Muscle of arm (tissue), 14 donors: Measurements from ENCODE around the gene KCTD6. TPM values are rescaled to one million over a fixed set of nuclear protein-coding genes. Genes with fewer than 3 reads are reported as not detected.

Experiments
- DNase-seq: peaks from one replicate; pipeline ENCODE4 v3.0.0-alpha.2; 2013
- long read RNA-seq, 11 donors: transcript quantifications; one replicate each; lab custom pipeline, GENCODE V29; 2026
- polyA plus RNA-seq, 12 donors: library from polyadenylated mRNA; unstranded; fragments of 120-200 nt; gene quantifications; one replicate each; pipeline ENCODE4 v1.2.1, GENCODE V29; 2013; ENCODE audit not compliant: insufficient read length in 12 of 12

KCTD6 gene
- 10 to 100 TPM in 10 of 12 donors, 1 to 10 TPM in 1, not detected in 1; 9.7 to 17.3 (median 13.9) TPM for polyA plus RNA-seq
- long read RNA-seq, donor 1, transcript KCTD6-202 (3 exons, 1,533 nt), result major isoform, 6 of 7 reads
- long read RNA-seq, donor 1, partial matches to known transcripts, result 0 of 7 reads
- long read RNA-seq, donor 1, other reads (novel, unspliced or antisense), result 0 of 7 reads
- long read RNA-seq, donor 2, transcript KCTD6-202 (3 exons, 1,533 nt), result major isoform, 7 of 7 reads
- long read RNA-seq, donor 2, partial matches to known transcripts, result 0 of 7 reads
- long read RNA-seq, donor 2, other reads (novel, unspliced or antisense), result 0 of 7 reads
- long read RNA-seq, donor 3, partial matches to known transcripts, result 0 of 2 reads
- long read RNA-seq, donor 3, other reads (novel, unspliced or antisense), result 0 of 2 reads
- long read RNA-seq, donor 4, partial matches to known transcripts, result 0 of 1 reads
- long read RNA-seq, donor 4, other reads (novel, unspliced or antisense), result 0 of 1 reads
- long read RNA-seq, donor 5, transcript KCTD6-202 (3 exons, 1,533 nt), result major isoform, 9 of 11 reads
- long read RNA-seq, donor 5, partial matches to known transcripts, result 0 of 11 reads
- long read RNA-seq, donor 5, other reads (novel, unspliced or antisense), result 0 of 11 reads
- long read RNA-seq, donor 6, partial matches to known transcripts, result 0 of 3 reads
- long read RNA-seq, donor 6, other reads (novel, unspliced or antisense), result 0 of 3 reads
- long read RNA-seq, donor 7, partial matches to known transcripts, result 0 of 1 reads
- long read RNA-seq, donor 7, other reads (novel, unspliced or antisense), result 0 of 1 reads
- long read RNA-seq, donor 8, partial matches to known transcripts, result 0 of 5 reads
- long read RNA-seq, donor 8, other reads (novel, unspliced or antisense), result 0 of 5 reads
- long read RNA-seq, donor 9, partial matches to known transcripts, result 0 of 3 reads
- long read RNA-seq, donor 9, other reads (novel, unspliced or antisense), result 0 of 3 reads
- long read RNA-seq, donor 10, partial matches to known transcripts, result 0 of 1 reads
- long read RNA-seq, donor 10, other reads (novel, unspliced or antisense), result 0 of 1 reads
- long read RNA-seq, donor 11, partial matches to known transcripts, result 0 of 4 reads
- long read RNA-seq, donor 11, other reads (novel, unspliced or antisense), result 0 of 4 reads

DNA sequence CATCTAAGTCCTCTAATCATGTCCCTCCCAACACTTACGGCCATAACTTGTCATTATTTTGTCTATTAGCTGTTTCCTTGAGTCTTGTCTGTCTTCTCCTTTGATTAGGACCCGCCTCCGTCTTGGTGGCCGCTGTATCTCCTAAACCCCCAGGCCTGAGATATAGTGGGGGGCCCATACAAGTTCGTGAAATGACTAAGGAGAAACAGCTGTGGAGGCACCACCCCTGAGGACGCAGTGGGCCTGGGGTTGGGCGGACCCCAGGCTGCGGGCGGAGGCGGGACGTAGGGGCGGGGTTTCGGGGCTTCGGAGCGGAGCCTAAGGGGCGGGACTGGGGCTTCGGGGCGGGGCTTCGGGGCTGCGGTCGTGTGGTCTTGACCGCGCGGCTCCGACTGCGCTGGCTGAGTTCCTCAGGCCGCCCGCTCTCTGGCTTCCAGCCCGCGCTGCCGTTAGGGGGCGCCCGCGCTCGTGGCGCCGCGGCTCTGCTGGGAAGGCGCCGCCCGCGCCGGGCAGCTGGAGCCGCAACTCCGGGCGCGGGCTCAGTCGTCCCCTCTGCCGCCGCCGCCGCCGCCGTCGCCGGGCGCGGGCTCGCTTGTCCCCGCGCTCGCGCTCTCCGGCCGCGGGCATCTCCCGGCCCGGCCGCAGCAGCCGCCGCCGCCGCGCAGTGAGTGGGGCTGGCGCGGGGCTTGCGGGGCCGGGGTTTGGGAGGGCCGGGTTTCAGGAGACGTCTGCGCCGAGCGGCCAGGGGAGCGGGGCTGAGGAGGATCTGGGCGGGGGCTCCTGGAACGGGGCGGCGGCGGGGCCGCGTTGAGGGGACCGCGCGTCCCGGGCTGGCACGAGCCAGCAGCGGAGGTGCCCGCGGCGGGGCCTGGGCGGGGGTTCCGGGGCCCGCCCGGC, at the start of gene KCTD6:
Gene KCTD6, plus strand, starts transcription at position 591 of the 897 bp plus-strand sequence. CDS start 6,660 bp downstream, outside the sequence.
- DNase-seq, result peak; percentile 95

DNA sequence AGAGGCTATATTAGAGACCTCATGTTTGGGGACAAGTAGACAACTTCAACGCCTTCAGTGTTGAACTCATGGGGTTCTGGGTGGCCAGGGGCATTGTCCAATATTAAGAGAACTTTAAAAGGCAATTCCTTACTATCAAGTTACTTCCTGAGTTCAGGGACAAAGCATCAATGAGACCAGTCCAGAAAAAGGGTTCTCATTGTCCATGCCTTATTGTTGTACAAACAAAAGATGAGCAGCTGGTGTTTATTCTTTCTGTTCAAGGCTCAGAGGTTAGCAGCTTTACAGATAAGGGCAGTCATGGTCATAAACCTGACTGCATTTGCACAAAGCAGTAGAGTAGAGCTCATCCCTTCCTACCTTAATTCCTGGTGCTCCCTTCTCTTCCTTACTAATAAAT, 39.7 kb upstream of the KCTD6 start:
- no peak for DNase-seq

DNA sequence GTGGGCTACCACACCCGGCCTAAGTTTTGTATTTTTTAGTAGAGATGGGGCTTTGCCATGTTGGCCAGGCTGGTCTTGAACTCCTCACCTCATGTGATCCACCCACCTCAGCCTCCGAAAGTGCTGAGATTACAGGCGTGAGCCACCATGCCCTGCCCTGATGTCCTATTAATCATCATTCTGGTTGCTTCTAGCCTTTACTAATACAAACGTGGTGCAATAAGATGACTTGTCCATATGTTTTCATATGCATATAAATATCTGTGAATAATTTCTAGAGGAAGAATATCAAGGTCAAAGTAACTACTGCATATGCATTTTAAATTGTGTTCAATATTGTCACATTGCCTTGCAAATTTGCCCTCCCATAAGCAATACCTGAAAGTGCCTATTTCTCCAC, 32.7 kb upstream of the KCTD6 start:
- DNase-seq, result no peak

DNA sequence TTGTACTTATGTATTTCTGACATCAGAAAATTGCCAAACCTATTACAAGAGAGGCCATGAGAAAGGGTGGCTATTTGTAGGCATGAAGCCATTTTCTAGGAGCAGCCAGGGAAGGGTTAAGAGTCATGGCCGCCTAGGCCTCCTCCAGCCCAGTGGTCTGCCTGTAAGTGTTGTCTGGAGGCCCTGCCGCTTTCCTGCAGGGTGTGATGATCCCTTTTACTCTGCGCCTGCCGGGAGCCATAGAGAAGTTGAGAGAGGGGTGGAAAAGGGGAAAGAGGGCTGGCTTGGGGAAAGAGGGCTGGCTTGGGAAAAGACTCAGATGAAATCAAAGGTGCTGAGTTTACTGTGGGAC, 29.1 kb upstream of the KCTD6 start:
- DNase-seq, result no peak

DNA sequence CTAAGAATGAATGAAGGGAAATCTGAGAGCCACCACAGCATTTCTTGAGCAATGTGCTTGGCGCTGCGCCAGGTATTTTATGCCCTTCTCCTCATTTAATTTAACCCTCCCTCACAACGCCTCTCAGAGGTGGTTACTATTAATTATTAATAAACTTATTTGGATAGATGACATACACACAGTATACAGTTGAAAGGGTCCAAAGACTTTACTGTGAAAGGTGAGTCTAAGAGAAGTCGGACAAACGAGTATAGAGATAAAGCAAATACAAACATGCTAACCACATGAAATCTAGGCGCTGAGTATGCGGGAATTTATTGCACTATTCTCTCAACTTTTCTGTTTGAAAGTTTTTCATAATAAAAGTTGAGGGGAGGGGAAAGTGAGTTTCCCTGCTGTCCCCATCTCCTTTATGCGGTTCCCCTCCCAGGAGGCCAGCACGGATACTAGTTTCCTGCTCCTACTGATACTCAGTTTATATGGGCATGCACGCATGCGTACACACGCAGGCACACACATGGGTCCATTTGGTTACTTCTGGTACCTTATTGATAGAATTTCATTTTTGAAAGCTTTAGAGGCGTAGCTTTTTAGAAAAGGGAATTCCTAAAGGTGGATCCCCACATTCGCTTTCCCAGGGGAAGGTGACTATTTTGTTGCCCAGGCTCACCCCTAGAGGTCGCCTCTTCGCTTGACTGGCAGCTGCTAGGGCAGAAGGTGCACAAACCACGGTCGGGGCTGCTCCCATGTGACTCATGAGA, 28.5 kb upstream of the KCTD6 start:
- DNase-seq, result peak; percentile 27

DNA sequence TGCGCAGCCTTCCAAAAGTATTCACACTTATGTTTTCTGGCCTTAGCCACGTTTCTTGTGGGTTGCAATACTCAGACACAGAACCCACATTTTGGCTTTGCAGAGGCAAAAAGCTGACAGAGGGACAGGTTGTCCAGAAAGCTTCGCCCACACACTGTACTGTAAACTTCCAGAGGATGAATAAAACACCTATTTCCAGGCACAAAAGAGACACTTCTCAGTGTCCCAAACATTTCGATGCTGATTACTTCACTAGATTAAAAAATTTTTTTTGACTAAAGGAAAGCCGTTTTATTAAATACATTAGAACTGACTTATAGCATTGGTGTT, 28.0 kb upstream of the KCTD6 start:
- DNase-seq, result no peak

DNA sequence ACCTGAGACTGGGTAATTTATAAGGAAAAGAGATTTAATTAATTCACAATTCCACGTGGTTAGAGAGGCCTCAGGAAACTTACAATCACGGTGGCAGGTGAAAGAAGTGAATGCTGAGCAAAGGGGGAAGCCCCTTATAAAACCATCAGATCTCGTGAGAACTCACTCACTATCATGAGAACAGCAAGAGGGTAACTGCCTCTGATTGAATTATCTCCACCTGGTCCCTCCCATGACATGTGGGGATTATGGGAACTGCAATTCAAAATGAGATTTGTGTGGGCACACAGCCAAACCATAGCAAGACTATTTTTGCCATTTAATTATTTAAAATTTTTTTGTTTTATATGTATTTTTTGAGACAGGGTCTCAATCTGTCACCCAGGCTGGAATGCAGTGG, 27.0 kb upstream of the KCTD6 start:
- DNase-seq, result no peak

DNA sequence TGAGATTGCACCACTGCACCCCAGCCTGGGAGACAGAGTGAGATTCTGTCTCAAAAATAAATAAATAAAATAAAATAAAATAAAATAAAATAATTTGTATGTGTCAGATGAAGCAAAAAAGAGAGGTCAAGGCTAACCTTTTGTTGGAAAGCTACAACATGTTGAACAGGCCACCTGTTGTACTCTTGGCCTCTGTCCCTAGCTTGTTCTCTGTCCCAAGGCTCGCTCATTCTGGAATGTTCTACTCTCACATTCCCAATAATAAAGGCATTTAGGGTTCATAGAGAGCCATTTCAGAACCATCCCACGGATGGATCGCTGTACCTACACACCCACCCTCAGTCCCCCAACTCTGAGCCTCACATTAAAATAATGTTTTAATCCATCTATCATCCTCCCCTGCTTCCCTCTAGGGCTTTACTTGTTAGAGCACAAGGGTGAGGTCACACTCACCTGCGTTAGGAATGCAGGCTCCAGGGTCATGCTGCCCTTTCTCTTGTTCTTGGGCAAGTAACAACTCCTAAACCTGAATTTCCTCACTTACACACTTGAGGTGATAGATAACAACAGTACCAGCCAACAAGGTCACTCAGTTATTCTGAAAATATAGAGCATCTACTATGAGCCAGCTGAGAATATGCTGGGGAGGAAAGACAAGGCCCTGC, 24.9 kb upstream of the KCTD6 start:
- DNase-seq, result no peak

DNA sequence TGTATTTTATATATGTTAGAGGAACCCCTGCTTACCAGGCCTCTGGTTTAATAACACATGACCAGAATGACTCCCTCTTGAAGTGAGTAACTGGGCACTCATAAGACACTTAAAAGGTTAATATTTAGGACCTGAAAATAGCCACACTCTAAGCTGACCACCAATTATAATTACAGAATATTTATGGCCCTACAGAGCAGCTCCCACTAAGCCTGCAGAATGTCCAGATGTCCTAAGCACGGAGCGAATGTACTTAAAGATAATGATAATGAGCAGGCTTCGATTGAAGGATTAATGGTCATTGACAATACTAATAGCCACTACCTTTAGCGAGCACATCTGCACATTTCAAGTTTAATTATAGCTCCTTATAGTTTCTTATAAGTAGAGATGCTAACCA, 22.8 kb upstream of the KCTD6 start:
- no peak for DNase-seq

DNA sequence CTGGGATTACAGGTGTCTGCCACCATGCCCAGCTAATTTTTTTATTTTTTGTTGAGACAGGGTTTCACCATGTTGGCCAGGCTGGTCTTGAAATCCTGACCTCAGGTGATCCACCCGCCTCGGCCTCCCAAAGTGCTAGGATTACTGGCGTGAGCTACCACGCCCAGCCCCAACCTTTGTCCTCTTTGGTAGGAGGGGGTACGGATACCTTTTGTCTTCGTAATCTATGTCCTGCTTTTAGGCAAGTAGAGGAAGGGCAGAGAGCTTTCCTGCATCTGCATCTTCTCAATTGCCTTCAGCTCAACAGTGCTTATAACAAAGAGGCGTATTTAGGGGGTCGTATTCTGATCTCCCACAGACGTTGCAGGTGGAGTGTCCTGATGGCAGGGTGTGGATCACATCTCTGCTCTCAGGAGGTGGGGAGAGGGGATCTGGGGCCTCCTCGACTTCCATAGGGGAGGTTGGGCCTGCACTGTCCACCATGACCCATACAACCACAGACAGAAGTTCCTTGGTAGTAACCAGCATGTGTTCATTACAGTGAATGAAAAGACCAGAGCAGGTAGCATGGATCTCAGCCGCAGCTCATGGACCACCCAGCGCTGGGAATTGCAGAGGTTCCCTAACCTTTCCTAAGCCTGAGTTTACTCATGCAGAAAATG, 21.4 kb upstream of the KCTD6 start:
- no peak for DNase-seq

DNA sequence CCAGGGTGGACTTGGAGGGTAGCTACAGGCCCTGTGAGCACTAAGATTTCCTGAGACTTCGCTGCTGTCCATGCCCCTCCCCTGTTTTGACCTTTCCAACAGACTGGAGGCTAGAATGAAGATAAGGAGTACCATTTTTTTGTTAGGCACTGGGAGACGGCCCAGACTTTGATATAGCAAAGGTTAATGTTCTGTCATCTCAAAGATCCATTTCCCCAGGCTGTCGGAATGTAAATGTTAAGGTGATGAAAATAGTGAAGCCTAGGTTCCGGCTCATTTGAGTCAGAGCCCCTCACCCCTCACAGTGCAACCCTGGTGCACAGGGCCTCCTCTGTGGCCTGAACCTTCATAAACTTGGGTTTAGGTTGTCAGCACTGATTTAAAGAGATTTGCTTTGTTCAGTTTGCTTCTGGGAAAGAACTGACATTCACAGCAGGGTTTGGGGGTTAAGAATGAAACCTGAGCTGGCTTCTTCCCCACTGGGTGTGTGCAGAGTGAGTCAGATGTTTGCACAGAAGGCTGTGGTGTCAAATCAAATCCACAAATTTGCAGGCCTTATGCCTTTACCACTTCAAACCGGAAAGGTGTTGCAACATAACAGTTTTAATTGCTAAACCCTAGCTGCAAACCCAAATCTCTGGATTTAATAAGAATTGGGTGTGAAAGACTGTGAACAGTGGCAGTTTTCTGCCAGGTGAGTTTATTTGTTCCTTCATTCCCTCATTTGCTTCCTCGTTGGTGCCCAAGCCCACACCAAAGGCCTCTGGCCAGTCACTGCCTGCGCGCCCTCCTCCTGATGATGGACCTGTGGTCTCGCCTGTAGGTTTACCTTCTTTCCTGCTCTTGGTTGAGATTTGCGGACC, 20.6 kb upstream of the KCTD6 start:
- DNase-seq, result no peak

DNA sequence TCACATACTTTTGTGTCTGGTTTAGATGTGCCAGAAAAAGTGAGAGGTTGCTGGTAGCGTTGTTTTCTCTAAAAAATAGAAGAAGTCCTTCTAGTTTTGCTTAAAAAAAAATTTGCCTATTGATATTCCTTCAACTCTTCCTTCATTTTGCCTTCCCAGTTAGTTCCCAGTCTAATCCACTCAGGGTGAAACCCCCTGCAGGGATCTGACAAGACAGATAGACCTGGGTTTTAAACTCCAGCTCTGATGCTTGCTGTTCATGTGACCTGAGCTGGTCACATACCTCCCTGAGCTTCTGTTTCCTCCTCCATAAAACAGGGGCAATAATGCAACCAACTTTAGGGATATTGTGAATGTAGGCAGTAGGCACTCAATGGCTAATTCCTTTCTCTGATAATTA, 18.6 kb upstream of the KCTD6 start:
- DNase-seq, result no peak

DNA sequence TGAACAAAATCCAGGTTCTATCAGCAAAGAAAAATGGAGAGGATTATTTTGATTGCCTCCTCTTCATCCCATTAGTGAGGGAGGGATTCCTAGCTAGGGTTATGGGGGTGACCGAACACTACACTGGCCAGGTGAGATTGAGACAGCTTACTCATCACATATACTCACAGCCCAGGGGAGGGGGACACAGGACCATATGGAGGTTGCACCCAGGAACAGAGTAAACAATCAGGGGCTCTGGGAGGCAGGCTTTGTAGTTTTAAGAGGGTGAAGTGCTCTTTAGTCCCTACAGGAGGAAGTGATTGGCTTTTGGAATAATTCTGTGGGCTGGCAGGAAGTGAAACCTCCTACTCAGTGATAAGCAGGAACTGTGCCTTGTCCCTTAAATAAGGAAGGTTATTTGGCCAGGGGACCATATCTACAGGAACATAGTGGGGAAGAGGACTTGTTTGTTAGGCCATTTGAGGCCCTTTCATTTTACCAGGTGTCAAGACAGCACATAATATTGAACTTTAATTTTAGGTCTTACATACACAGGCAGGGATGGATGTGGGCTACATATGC, 17.5 kb upstream of the KCTD6 start:
- no peak for DNase-seq

DNA sequence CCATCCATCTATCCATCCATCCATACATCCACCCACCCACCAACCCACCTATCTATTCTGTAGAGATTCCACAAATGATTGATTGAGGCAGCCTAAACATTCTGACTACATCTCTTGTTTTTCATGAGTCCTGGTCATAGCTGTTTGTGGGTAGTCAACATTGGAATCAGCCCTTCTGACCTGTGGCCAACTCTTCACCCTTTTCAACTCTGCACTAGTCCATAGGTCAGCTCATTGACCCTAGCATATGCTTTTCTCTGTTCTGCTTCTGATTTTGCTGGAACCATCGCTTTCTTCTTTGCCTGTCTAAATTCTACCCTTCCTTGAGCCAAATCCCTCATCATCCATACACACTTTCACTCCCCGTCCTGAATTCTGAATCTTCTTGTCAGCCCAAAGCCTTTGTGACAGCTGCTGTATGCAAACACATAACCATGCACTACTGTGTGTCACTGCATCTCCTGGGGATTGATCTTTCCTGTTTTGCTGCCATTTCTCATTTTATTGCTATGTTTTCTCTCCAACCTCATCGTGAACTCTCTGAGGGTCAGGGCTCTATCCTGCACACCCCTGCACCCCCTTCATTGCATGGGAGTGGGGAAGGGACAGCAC, 16.8 kb upstream of the KCTD6 start:
- DNase-seq, result no peak

DNA sequence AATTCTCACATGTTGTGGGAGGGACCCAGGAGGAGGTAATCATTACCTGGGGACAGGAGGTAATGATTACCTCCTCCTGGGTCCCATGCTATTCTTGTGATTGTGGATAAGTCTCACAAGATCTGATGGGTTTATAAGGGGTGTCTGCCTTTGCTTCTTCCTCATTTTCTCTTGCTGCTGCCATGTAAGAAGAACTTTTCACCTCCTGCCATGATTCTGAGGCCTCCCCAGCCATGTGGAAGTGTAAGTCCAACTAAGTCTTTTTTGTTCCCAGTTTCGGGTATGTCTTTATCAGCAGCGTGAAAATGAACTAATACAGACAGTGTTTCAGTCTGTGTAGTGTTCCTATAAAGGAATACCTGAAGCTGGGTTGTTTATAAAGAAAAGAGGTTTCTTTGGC, 13.1 kb upstream of the KCTD6 start:
- DNase-seq, result no peak

DNA sequence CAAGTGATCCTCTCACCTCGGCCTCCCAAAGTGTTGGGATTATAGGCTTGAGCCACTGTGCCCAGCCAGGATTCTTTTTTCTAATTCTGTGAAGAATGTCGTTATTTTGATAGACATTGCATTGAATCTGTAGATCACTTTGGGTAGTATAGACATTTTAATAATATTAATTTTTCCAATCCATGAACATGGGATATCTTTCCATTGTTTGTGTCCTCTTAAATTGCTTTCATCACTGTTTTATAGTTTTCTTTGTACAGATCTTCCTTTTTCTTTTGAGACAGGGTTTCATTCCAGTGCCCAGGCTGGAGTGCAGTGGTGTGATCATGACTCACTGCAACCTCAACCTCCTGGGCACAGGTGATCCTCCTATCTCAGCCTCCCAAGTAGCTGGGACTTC, 11.6 kb upstream of the KCTD6 start:
- DNase-seq, result no peak

DNA sequence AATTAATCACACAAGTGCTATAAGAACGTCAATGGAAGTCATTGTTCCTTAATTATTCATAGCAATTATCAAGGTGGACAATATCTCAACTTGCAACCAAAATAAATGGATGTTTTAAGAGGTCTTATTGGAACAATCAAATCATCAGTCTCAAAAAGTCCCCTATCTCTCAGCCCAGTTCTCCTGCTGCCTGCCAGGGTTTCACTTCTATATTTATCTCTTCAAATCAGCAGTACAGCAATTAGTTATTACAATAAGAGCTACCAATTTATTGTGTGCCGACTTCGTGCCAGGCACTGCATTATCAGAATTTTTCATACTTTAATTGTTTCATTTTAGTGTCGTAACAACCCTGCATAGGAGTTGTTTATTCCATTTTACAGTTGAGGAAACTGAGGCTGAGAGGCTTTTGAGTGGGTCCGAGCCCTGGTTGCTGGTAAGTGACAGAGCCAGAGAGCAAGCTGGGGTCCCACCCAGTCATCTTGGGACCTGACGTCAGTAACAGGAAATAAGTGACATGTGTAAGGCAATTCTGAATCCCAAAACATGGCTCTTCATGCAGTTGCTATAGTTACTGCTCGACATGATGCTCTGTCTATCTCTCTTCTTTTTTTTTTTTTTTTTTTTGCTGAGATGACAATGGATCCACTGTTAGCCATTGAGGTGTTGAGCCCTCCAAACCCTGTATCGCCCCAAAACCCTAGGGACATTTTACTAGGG, 8.8 kb upstream of the KCTD6 start:
- DNase-seq, result no peak
